Subcutaneous abdominal adipose tissue (tissue), 5 donors: ENCODE data around the gene NAA38.
A peak's percentile ranks its signal among the peaks of the same experiment; 100 is the strongest.

Experiments used
- H3K27ac ChIP-seq: one replicate; pipeline ENCODE4 v1.7.0; 2013; ENCODE audit warnings: low read depth, mild to moderate bottlenecking, inconsistent platforms, low read length, moderate library complexity
- H3K27me3 ChIP-seq, 5 donors: one replicate each; pipeline ENCODE4 v1.7.0; 2013; ENCODE audit warnings: low read length in 5 of 5, inconsistent platforms in 1 of 5; ENCODE audit not compliant: control insufficient read depth in 5 of 5, insufficient read depth in 4 of 5
- H3K36me3 ChIP-seq, 5 donors: one replicate each; pipeline ENCODE4 v1.7.0; 2013; ENCODE audit warnings: low read length in 5 of 5; ENCODE audit not compliant: control insufficient read depth in 5 of 5, insufficient read depth in 5 of 5
- H3K4me1 ChIP-seq, 5 donors: one replicate each; pipeline ENCODE4 v1.7.0; 2013; ENCODE audit warnings: low read length in 5 of 5, mild to moderate bottlenecking in 3 of 5, moderate library complexity in 1 of 5; ENCODE audit not compliant: control insufficient read depth in 5 of 5, insufficient read depth in 5 of 5
- H3K4me3 ChIP-seq, 5 donors: one replicate each; pipeline ENCODE4 v1.7.0; 2013; ENCODE audit warnings: low read length in 5 of 5, low read depth in 1 of 5
- H3K9ac ChIP-seq, 5 donors: one replicate each; pipeline ENCODE4 v1.7.0; 2013; ENCODE audit warnings: low read length in 5 of 5, mild to moderate bottlenecking in 4 of 5, moderate library complexity in 3 of 5
- H3K9me3 ChIP-seq, 5 donors: one replicate each; pipeline ENCODE4 v1.7.0; 2013; ENCODE audit warnings: low read length in 5 of 5; ENCODE audit not compliant: control insufficient read depth in 5 of 5
- donor health status: healthy.
- donor health status: healthy.
- donor health status: healthy.
- donor health status: healthy.
- donor health status: healthy.

Gene NAA38

GRCh38 chr17:7856811-7857712 is at the start of gene NAA38:
Gene NAA38, minus strand, starts transcription at chr17:7857559. Its CDS starts 96 bp downstream, at chr17:7857463.
- Histone ChIP-seq H3K9me3 (no peaks in the 10 kb centered on the region), H3K27ac (peak within 1 kb of the TSS; percentile 96), H3K9ac (peak within 1 kb of the TSS; percentile 68 to 79 (median 75)), H3K36me3 (peaks cover 2 to 24% (median 20%) of the 10 kb centered on the region in 5 donors), H3K4me3 (peak within 1 kb of the TSS; percentile 81 to 91 (median 87)), H3K4me1 (peaks cover 5 to 44% (median 35%) of the 10 kb centered on the region in 5 donors), H3K27me3 (no peaks in the 10 kb centered on the region)

GRCh38 chr17:7903154-7904103 is 46.1 kb upstream of the NAA38 start:
- no peaks in the 10 kb centered on the region for H3K9me3 ChIP-seq
- no peak overlapping the region for H3K4me3 ChIP-seq
- H3K36me3 ChIP-seq: peaks cover 0 to 96% (median 88%) of the 10 kb centered on the region in 5 donors
- no peaks in the 10 kb centered on the region for H3K27me3 ChIP-seq
- no peak overlapping the region for H3K9ac ChIP-seq
- no peak overlapping the region for H3K27ac ChIP-seq
- peaks cover 0 to 2% (median 0%) of the 10 kb centered on the region in 5 donors for H3K4me1 ChIP-seq

- Histone ChIP-seq H3K27me3 (no peaks in the 10 kb centered on the region), H3K27ac (no peak overlapping the region), H3K9ac (no peak overlapping the region), H3K4me3 (no peak overlapping the region), H3K9me3 (no peaks in the 10 kb centered on the region), H3K36me3 (peaks cover 0 to 78% (median 66%) of the 10 kb centered on the region in 5 donors), H3K4me1 (peaks cover 0 to 5% (median 3%) of the 10 kb centered on the region in 5 donors)
Observed at GRCh38 chr17:7897773-7898172, 40.4 kb upstream of the NAA38 start.

- peak overlapping the region in 1 of 5 donors; percentile 17 for H3K9ac ChIP-seq
- no peak overlapping the region for H3K27ac ChIP-seq
- no peaks in the 10 kb centered on the region for H3K27me3 ChIP-seq
- H3K4me1 ChIP-seq: peaks cover 0 to 5% (median 3%) of the 10 kb centered on the region in 5 donors
- peaks cover 0 to 74% (median 62%) of the 10 kb centered on the region in 5 donors for H3K36me3 ChIP-seq
- H3K4me3 ChIP-seq: no peak overlapping the region
- no peaks in the 10 kb centered on the region for H3K9me3 ChIP-seq
Observed at GRCh38 chr17:7897090-7897489, 39.7 kb upstream of the NAA38 start.

GRCh38 chr17:7894866-7895265 is 37.5 kb upstream of the NAA38 start:
- Histone ChIP-seq H3K27ac (no peak overlapping the region), H3K9ac (no peak overlapping the region)

GRCh38 chr17:7894226-7894625 is 36.9 kb upstream of the NAA38 start:
- no peaks in the 10 kb centered on the region for H3K27me3 ChIP-seq
- H3K4me1 ChIP-seq: peaks cover 0 to 16% (median 12%) of the 10 kb centered on the region in 5 donors
- no peaks in the 10 kb centered on the region for H3K9me3 ChIP-seq
- H3K4me3 ChIP-seq: no peak overlapping the region
- H3K27ac ChIP-seq: no peak overlapping the region
- H3K9ac ChIP-seq: no peak overlapping the region
- peaks cover 0 to 61% (median 48%) of the 10 kb centered on the region in 5 donors for H3K36me3 ChIP-seq

More at GRCh38 chr17:7894866-7895265, 37.5 kb upstream of the NAA38 start:
- no peaks in the 10 kb centered on the region for H3K27me3 ChIP-seq
- H3K4me1 ChIP-seq: peaks cover 0 to 10% (median 6%) of the 10 kb centered on the region in 5 donors
- no peaks in the 10 kb centered on the region for H3K9me3 ChIP-seq
- peaks cover 0 to 68% (median 54%) of the 10 kb centered on the region in 5 donors for H3K36me3 ChIP-seq
- H3K4me3 ChIP-seq: no peak overlapping the region

- Histone ChIP-seq H3K9me3 (no peaks in the 10 kb centered on the region), H3K4me3 (no peak overlapping the region), H3K27me3 (no peaks in the 10 kb centered on the region), H3K4me1 (peaks cover 8 to 25% (median 21%) of the 10 kb centered on the region in 5 donors), H3K27ac (no peak overlapping the region), H3K9ac (no peak overlapping the region), H3K36me3 (peaks cover 0 to 52% (median 41%) of the 10 kb centered on the region in 5 donors)
Observed at GRCh38 chr17:7893187-7893880, 36.0 kb upstream of the NAA38 start.

GRCh38 chr17:7889166-7889955 is 32.0 kb upstream of the NAA38 start:
- Histone ChIP-seq H3K27ac (peak overlapping the region; percentile 81), H3K9ac (peak overlapping the region in 3 of 5 donors; percentile 0 to 59 (median 33)), H3K4me3 (peak overlapping the region in 4 of 5 donors; percentile 61 to 79 (median 72)), H3K27me3 (peaks cover 0 to 8% (median 2%) of the 10 kb centered on the region in 5 donors), H3K9me3 (no peaks in the 10 kb centered on the region), H3K36me3 (peaks cover 0 to 25% (median 17%) of the 10 kb centered on the region in 5 donors), H3K4me1 (peaks cover 14 to 50% (median 49%) of the 10 kb centered on the region in 5 donors)
